DMS79 (cell line): ENCODE data around the gene TMEM184A.

Experiments used
- DNase-seq: peaks from one replicate; lab custom pipeline; 2025; lab: John Stamatoyannopoulos, UW

Gene TMEM184A

DNA sequence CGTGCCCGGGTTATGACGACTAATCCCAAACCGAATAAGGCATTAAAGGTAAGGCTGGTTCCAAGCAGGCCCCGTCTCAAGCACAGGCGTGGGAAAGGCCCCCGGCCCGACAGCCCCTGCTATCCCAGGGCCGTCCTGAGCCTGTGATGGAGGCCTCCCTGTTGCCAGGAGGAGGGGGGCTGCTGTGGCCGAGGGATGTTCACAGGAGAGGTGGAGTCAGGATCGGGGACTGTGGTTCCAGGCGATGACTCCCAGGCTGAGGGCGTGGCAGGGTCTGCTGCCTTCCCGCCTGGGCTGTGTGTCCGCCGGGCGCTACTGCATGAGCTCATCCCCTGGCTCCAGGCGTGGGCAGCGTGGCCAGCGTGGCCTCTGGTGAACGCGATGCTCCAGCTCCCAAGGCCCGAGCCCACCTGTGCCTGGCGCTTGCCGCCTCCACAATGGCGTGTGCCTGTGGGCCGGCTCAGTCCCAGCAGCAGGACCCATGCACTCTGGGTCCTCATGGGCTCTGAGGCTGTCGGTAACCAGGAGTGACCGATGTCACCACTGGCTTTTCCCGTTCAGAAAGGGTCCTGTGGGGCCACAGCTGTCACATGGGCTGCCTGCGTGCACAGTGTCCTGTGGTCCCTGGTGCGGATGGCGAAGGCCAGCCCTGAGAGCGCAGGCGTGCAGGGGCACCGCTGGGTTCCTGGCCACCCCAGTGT lies 16.7 kb downstream of the TMEM184A start:
- no peak for DNase-seq

DNA sequence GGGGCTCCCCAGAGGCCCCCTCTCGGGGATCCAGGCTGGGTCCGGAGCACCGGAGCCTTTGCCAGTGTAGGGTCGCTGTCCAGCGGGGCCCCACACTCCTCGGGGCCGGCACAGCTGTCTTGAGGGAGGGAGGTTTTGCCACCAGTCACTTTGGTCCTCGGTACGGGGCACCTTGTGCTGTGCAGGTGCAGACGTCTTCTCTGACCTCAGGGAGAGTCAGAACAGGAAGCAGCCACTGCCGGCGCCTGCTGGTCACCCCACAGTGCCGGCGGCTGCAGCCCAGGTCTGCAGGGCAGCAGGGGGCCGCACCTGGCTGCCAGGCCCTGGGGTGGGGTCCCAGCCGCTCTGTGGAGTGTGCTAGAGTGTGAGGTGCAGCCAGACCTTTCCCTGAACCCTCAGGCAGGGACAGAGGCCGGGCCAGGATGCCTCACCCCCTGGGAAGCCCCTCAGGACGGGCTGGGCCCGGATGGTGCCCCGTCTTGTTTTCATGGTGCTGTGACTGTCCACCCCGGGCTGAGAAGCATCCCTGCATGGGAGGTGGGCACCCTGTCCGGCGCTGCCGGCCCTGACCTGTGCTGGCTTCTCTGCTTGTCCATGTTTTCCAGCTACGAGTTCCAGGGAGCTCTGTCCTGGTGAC lies 17.3 kb downstream of the TMEM184A start:
- DNase-seq, result no peak

DNA sequence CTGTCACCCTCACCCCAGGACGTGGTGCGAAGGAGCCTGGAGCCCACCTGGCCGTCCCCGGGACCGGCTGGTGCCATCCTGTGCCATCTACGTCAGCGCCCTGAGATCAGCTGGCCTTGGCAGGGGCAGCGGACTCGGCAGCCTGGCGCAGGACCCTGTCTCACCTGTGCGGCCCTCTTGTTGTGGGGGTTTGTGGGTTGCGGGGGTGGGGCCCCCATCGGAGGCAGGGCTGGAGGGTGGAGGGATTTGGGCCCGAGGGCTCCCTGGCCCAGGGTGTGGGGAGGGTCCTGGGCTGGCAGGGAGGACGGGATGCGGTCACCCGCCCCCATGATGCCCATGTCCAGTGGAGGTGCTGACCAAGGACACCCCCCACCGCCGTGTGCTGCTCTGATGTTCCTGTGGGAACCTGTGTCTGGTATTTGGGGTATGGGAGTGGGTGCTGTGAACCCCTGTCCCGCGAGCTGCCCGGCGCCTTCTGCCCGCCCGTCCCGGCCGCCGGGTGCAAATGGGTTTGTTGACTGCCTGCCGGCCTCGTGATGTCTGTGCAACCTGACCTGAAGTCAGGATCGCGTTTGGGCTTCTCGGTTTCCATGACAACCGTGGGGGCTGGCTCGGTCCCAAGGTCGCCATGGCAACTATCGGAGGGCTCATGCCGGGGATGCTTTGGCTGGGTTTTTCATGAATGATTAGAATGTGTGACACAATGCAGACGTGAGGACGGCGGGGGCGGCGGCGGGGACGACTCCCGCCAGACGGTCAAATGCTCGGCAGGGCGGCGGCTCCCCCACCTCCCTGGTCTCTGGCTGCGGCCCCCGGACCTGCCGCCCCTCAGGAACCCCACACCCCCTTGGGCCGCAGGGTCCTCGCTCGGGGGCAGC lies 18.2 kb downstream of the TMEM184A start:
- no peak for DNase-seq

DNA sequence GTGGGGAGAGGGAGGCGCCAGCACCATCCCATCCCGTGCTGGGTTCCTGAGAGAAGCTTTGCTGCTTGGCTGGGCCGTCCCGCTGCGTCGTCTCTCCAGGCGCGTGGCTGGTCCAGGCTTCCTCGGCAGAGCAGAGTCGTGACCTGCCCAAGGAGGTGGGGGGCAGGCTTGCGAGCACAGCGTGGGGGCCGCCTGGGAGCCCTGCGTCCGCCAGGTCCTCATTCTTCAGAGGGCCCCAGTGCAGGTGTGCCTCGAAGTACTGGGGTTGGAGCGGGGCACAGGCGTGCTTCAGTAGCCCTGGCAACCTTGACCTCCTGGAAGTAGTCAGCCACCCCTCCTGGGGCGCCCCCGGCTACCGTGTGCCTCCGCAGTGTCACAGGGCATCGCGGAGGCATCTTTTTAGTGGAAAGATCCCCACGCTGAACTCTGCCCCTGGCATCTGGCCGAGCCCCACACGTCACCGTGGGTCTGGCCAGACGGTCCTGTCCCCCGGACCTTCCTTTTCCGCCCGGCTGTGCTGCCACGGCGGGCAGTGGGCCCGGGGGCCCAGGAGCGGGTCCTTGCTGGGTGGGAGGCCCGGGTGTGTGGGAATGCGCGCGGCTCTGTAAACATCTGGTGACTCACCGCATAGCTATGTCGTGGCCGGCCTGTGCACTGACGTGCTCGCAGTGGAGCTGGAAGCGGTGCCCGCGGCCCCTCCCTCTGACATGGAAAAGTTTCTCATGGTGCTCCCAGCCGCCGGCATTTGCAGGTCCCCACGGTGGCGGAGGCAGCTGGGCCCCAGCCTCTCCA lies 19.1 kb downstream of the TMEM184A start:
- no peak for DNase-seq

DNA sequence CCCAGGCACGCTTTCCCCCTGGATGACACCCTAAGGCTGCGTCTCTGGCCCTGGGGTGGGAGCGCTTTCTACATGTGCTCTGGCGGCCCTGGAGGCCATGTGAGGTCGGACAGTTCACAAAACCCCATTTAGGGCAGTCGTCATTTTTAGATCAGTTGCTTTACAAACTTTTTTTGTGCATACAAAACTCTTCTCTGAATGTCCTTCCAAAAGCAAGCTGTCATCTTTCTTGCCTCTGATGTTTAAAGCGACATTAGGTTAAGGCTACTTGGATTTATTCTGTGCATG lies 19.6 kb downstream of the TMEM184A start:
- no peak for DNase-seq

DNA sequence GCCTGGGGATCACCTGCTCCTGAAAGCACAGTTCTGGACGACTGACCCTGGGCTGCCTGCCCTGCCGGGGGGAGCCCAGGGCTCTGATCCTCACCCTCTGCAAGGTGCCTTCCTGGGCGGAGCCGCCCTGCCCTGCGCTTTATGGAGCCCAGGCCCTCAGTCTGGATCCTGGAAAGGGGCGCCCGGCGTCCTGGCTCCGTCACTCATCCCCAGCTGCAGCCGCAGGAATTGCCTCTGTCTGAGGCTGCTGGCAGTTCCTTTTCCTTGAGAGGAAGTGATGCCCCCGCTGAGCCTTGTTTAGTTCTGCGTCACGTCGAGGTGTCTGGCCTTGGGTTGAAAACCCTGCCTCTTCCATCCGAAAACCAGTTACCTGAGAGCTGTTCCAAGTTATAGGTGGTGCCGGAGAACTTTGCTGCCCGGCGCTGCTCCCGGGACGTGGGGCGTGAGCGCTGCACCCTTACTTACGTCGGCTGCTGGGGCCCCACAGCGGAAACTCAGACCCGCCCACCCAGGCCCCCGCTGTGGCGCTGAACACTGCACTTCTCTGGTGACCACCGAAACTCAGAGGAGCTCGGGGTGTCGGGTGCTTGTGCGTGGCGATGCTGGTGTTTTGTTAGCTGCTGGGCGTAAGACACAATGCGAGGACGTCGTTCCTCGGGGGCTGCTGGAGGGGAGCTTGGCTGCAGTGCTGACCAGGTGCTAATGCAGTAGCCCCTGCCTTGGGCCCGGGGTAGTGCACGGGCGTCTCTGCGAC lies 20.1 kb downstream of the TMEM184A start:
- DNase-seq, result no peak

DNA sequence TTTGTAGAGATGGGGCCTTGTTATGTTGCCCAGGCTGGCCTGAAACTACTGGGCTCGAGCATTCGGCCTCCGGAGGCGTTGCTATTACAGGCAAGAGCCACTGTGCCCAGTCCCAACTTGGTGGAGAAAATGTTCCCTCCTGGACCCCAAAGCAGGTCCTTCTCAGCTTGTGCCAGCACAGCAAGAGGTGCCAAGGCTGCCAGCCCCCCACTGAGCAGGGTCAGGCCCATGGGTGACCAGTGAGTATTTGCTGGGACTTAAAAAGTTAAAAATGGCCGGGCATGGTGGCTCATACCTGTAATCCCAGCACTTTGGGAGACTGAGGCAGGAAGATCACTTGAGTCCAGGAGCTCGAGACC lies 20.9 kb downstream of the TMEM184A start:
- DNase-seq, result no peak

DNA sequence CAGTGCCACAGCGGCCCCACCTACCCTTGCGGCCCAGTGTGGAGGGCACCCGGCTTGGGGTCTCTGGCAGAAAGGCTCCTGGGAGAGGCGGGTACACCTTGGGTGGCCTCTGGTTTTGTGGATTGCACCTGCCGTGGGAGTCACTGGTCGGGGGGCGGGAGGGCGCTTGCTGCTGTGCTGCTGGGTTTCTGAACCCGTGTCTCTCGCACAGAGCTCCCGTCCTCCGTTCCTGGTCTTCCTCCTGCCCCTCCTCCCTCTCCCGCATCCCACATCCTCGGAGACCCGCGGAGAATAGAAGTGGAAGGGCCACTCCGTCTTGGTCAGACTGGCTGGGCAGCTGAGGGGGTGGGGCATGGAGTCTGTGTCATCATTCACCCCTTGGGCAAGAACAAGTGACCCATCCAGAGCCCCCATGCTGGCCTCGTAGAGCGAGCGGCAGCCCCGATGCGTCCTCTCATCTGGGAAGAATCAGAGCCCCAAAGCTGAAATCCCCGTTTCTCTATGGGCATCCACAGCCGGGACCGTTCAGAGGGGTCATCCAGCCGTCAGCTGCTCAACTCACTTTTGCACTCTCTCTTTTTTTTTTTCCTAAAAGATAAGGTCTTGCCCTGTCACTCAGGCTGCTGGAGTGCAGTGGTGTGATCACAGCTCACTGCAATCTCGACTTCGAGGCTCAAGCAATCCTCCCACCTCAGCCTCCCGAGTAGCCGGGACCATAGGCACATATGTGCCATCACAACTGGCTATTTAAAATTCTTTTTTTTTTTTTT lies 21.5 kb downstream of the TMEM184A start:
- DNase-seq, result no peak

DNA sequence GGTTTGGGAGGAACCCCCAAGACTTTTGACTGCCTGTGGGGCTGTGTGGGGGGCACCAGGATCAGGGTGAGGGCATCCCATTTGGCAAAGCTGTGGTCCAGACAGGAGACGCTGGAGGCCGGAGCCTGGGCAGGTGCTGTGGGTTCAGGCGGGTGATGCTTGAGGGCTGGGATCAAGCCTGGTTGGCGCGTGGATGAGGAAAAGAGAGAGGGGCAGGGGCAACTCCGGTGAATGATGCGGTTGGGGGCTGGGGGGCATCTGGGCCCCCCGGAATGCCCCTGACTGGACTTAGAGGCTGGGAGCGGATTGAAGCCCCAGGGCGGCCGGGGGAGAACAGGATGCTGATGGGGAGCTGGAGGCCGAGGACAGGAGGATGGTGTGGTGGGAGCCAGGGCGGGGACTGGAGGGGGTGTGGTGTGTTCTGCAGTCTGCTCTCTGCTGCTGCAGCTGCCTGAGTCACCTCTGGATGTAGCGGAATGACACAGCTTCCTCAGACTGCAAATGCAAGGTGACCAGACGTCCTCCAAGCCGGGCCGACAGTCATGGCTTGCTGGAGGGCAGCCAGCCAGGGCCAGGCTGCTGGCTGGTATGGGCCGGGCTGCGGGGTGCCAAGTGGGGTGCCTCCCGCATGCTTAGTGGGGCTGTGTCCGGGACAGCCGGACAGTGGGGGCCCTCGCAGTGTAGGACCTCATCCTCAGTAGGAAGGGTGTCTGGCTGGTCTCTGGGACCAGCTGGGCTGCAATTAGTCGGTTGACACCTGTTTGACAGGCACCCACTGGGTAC lies 22.3 kb downstream of the TMEM184A start:
- no peak for DNase-seq

DNA sequence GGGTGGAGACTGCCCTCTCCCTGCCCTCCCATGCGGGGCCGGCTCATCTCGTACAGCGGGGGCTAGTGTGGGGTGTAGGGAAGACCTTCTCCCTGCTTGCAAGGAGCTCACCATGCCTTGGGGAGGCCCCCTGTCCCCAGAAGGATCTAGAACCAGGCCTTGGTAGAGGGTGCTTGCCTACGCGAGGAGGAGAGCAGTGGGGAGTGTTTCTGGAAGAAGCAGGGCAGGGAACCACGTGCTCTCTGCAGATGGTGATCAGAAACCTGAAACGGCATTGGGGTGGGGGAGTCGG lies 22.8 kb downstream of the TMEM184A start:
- no peak for DNase-seq

DNA sequence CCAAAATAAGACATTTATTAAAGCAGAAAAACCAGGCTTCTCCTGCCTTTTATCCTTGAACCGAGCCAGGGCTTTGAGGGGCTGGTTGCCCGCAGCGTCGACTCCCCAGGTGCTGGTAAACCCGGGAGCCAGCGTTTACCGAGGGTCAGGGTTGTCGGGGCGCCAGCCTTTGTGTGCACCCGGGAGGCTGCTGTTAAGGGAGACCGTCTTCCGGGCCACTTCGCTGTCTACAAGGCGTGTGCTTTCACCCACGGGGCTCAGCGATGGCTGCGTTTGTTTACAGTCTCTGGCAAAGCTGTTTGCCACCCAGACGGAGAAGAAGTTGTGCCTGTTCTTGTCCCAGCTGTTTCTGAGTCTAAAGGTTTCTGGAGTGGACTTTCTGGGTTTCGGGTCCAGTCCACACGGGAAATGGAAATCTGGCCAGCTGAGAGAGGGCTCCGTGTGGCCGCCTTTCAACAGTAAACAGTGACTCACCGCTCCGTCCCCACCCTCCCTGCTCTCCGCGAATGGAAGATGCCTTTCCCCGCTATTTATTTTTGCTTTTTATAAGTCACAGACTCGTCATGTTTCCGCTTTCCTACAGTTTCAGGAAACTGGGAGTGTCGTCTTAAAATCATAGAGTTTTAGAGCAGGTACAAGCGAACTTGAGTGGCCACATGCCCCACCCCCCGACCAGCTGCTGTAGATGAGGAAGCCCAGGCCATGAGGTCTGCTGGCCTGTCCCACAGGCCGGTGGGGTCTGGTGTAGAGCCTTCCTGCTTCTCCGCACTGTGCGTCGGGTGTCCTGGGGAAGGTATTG lies 23.4 kb downstream of the TMEM184A start:
- no peak for DNase-seq

DNA sequence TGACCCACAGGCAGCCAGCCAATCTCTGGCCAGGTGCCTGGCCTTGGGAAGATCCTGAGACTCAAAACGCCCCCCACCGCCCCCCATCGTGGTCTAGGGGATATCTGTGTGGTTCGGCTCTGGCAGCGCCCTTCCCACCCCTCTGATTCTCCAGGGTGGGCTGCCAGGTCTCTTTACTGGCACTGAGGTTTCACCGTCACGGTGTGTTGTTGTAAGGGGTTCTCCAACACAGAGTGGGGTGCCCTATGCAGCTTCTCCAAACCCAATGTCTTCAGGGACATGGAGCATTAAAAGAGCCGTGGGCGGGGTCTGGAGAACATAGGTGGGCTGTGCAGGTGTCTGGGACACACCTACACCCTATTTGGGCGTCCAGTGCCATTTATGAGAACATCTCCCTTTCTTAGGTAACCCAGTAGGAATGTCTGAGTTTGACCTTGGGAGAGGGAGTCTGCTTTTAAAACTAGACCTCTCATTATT lies 24.0 kb downstream of the TMEM184A start:
- DNase-seq, result peak; percentile 23

DNA sequence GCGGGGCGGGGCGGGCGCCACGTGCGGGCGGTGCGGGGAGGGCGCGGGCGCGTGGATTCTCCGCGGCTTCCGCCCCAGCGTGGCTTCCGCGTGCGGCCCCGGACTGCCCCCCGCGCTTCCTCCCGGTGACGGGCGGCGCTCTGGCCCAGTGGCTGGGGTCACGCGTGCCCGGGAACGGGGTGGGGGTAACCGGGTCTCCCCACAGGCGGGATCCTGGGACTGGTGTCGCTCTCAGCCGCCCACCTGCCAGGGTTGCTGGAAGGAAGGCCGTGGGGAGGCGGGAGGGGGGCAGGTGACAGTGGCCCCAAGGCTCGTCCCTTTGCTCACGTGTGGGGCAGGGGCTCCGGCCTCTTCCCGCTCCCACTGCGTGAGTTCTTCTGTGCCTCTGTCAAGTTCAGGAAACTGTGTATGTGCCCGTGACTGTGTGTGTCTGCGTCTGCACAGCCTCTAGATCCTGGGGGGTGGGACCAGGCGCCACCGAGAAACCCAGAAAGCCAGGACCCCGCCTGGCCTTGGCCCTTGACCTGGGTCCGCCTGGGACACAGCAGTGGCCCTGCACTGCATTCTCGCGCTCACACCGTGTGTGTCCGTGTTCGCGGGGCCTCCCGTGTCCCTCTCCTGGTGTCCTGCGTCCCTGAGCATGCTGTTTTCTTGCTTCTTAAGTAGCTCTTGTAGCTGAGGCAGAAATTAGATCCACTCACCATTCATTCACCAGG lies 24.6 kb downstream of the TMEM184A start:
- peak; percentile 53 for DNase-seq

DNA sequence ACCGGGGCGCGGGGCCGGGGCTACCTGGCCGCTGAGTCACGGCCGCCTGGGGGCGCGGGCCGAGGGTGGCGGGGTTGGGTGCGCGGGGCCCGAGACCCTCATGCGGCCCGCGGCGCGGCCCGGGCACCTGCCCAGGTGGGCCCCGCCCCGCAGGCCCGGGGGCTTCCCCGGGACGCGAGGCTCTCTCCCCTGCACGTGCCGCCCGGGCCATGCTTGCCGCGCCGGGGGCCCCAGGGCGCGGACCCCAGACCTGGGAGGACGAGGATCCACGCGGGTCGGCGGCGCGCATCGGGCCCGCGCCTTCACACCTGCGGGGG lies 25.1 kb downstream of the TMEM184A start:
- no peak for DNase-seq

DNA sequence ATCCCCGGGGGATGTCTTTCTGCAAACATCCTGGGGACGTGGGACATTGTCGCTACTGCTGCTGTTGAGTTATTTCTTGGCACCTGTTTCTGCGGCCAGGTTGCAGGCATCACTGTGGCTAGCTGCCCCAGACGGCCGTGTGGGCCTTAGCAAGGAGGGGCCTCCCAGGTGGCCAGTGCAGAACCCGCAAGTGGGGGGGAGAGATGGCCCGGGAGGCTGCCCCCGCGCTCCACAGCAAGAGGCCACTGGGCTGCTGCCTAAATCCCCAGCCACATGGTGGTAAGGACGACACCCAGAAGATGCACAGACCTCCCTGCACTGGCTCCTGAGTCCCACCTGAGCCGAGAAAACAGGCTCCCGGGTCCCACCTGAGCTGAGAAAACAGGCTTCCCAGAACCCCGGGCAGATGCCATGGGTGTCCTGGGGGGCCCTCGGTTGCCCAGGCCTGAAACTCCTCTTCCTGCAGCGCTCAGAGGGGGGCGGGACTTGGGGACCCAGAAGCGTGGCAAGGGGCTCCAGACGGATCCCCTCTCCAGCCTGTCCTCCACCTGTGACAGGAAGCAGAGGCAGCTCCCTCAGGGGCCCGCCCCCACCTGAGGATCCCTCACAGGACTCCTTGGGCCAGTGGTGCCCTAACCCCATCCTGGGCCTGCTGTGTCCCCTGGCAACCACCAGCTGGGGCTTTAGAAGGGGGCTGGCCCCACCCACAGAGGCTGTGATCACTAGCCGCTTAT lies 26.5 kb downstream of the TMEM184A start:
- DNase-seq, result no peak

DNA sequence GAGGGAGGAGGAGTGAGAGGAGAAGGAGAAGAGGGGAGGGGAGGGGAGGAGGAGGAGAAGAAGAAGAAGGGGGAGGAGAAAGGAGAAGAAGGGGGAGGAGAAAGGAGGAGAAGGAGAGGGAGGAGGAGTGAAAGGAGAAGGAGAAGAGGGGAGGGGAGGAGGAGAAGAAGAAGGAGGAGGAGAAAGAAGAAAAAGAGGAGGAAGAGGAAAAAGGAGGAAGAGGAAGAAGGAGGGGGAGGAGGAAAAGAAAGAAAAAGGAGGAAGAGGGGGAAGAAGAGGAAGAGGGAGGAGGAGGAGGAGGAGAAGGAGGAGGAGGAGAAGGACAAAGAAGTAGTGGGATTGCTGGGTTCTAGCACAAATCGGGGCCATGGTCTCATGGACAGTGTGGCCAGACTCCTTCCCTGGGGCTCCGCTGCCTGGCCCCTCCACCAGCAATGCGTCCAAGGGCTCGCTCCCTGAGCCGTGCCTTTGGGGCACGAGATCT lies 29.7 kb downstream of the TMEM184A start:
- DNase-seq, result no peak

DNA sequence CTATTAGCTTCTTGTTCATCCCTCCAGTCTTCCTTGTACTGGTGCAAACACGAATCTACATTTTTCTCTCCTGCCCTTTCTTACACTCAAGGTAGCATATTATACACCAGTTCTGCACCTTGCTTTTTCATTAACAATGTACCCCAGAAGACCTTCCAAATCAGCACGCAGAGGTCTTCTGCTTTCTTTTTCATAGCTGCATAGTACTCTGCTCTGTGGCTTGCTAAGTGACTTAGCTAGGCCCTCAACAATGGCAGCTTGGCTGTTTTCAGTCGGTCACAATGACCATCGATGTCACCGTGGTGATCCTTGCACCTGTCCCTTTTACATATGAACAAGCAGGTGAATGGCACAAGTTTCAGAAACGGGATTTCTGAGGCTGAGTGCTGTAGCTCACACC lies 30.6 kb downstream of the TMEM184A start:
- DNase-seq, result no peak

DNA sequence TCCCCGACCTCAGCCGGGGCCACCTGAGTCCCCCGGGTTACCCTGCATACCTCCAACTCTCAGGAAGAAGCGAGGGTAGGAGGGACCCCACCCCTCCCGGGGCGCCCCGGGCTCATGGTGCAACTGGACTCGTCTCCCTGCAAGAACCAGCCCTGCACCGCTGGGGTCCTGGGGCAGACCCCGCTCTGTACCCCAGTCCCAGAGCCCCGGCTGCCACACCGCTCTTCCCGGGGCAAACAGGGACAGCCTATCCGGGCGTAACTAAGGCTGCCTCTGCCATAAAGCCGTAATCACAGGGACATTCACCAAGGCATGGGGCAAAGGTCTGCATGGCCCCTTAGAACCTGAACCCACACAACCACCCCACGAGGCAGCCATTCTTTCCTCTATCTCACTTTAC lies 32.2 kb downstream of the TMEM184A start:
- no peak for DNase-seq
